HEK293T (cell line): Measurements from ENCODE around the gene UTP4.

ENCODE experiments used
- CTCF ChIA-PET: fragments of 350-600 bp; formaldehyde crosslinking; extraction: SDS; loops from one replicate; lab custom pipeline; 2021; ENCODE audit warnings: antibody characterized with exemption, inconsistent platforms; lab: Yijun Ruan, JAX
- POLR2A ChIA-PET: fragments of 350-600 bp; formaldehyde crosslinking; extraction: SDS; loops from one replicate; lab custom pipeline; 2020; ENCODE audit warnings: antibody characterized with exemption, inconsistent platforms; lab: Yijun Ruan, JAX
- DNase-seq: peaks from one replicate; pipeline ENCODE4 v3.0.0; 2012; ENCODE audit warnings: mixed read lengths; ENCODE audit errors: extremely low spot score
- ARNT ChIP-seq: fragments of 450-650 bp; IDR thresholded peaks from 2 replicates; pipeline ENCODE4 v1.6.1; 2017; ENCODE audit warnings: mild to moderate bottlenecking
- BHLHE40 ChIP-seq: fragments of 450-650 bp; IDR thresholded peaks from 2 replicates; pipeline ENCODE4 v1.6.1; 2016; ENCODE audit warnings: mild to moderate bottlenecking, moderate library complexity, borderline replicate concordance
- CTBP1 ChIP-seq: fragments of 450-650 bp; IDR thresholded peaks from 2 replicates; pipeline ENCODE4 v1.6.1; 2016; ENCODE audit warnings: borderline replicate concordance
- ELF4 ChIP-seq: fragments of 450-650 bp; IDR thresholded peaks from 2 replicates; pipeline ENCODE4 v1.6.1; 2017; ENCODE audit warnings: antibody characterized with exemption
- FOXA1 ChIP-seq: fragments of 450-650 bp; IDR thresholded peaks from 2 replicates; pipeline ENCODE4 v1.6.1; 2016; ENCODE audit warnings: mild to moderate bottlenecking
- FOXK2 ChIP-seq: fragments of 450-650 bp; IDR thresholded peaks from 2 replicates; pipeline ENCODE4 v1.6.1; 2016; ENCODE audit warnings: mild to moderate bottlenecking
- FOXM1 ChIP-seq: fragments of 450-650 bp; IDR thresholded peaks from 2 replicates; pipeline ENCODE4 v1.6.1; 2017; ENCODE audit warnings: mild to moderate bottlenecking, borderline replicate concordance
- HDGF ChIP-seq: fragments of 450-650 bp; IDR thresholded peaks from 2 replicates; pipeline ENCODE4 v1.6.1; 2017; ENCODE audit warnings: antibody characterized with exemption, borderline replicate concordance
- L3MBTL2 ChIP-seq: fragments of 450-650 bp; conservative IDR thresholded peaks from 2 replicates; pipeline ENCODE4 v1.6.1; 2016; ENCODE audit warnings: mild to moderate bottlenecking
- LEF1 ChIP-seq: fragments of 450-650 bp; IDR thresholded peaks from 2 replicates; pipeline ENCODE4 v1.6.1; 2017; ENCODE audit warnings: mild to moderate bottlenecking, borderline replicate concordance
- NFRKB ChIP-seq: fragments of 450-650 bp; IDR thresholded peaks from 2 replicates; pipeline ENCODE4 v1.6.1; 2016; ENCODE audit warnings: mild to moderate bottlenecking, moderate library complexity
- SP1 ChIP-seq: fragments of 450-650 bp; IDR thresholded peaks from 2 replicates; pipeline ENCODE4 v1.6.1; 2017
- SUZ12 ChIP-seq: fragments of 450-650 bp; IDR thresholded peaks from 2 replicates; pipeline ENCODE4 v1.6.1; 2016; ENCODE audit warnings: mild to moderate bottlenecking
- TARDBP ChIP-seq: fragments of 450-650 bp; IDR thresholded peaks from 2 replicates; pipeline ENCODE4 v1.6.1; 2016
- ZNF384 ChIP-seq: fragments of 450-650 bp; IDR thresholded peaks from 2 replicates; pipeline ENCODE4 v1.6.1; 2016
- TF ChIP-seq, protein P1 (sequence below): fragments of 450-650 bp; IDR thresholded peaks from 2 replicates; pipeline ENCODE4 v1.6.1; 2016

Gene UTP4

GRCh38 chr16:69195369-69196029 lies 63.0 kb downstream of the UTP4 start:
- no peak for TF ChIP-seq CTBP1
- TF ChIP-seq FOXM1, result no peak
- TF ChIP-seq LEF1, result no peak
- no peak for DNase-seq
- ChIA-PET POLR2A (interaction anchor here (1.4 kb wide), 1 partner anchor 9 kb away, joined by 4 read pairs; the partner anchor contains the start of gene SNTB2), CTCF (no interaction called here)

DNA sequence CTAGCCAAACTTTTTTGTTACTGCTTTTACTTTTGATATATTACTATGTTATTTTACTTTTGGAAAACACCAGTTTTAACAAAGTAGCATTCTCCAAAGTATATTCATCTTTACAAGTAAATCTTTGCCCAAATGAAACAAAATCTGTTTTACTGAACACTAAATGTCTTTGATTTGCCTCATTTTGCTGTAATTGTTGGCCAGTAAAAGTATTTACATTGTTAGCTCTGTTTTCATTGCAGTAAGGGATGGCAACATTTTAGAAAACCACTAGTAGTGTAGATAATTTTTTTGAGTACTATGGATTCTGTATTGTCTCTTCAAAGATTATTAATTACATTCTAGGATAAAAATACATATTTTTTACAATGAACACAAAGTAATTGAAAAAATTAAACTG lies 65.1 kb downstream of the UTP4 start:
- DNase-seq, result no peak
- TF ChIP-seq CTBP1 (no peak), FOXA1 (no peak), BHLHE40 (no peak), FOXK2 (no peak), L3MBTL2 (no peak), HDGF (no peak), ARNT (no peak), FOXM1 (no peak), ELF4 (no peak), SUZ12 (no peak), SP1 (no peak)
- TF ChIP-seq, protein P1, sequence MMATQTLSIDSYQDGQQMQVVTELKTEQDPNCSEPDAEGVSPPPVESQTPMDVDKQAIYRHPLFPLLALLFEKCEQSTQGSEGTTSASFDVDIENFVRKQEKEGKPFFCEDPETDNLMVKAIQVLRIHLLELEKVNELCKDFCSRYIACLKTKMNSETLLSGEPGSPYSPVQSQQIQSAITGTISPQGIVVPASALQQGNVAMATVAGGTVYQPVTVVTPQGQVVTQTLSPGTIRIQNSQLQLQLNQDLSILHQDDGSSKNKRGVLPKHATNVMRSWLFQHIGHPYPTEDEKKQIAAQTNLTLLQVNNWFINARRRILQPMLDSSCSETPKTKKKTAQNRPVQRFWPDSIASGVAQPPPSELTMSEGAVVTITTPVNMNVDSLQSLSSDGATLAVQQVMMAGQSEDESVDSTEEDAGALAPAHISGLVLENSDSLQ, result no peak
- CTCF ChIA-PET, result no interaction called here
- POLR2A ChIA-PET, result no interaction called here

- POLR2A ChIA-PET, result no interaction called here
- no peak for DNase-seq
- CTCF ChIA-PET, result interaction anchor here (0.6 kb wide), 1 partner anchor 447 kb away, joined by 7 read pairs; no protein-coding TSS in a partner anchor
- TF ChIP-seq, protein P1, result no peak
- TF ChIP-seq L3MBTL2, result no peak
- TF ChIP-seq ELF4, result no peak
- 0 out of 2 replicates have a peak, but pooled peaks have one; percentile 32 for TF ChIP-seq ZNF384
Measured at GRCh38 chr16:69199382-69199781, 66.9 kb downstream of the UTP4 start.

- ChIA-PET CTCF (no interaction called here), POLR2A (no interaction called here)
- DNase-seq, result no peak
- TF ChIP-seq HDGF, result no peak
- TF ChIP-seq ARNT, result no peak
- no peak for TF ChIP-seq ZNF384
- TF ChIP-seq NFRKB, result no peak
- TF ChIP-seq ELF4, result no peak
- no peak for TF ChIP-seq FOXK2
- no peak for TF ChIP-seq TARDBP
- TF ChIP-seq FOXM1, result no peak
- TF ChIP-seq BHLHE40, result no peak
- no peak for TF ChIP-seq FOXA1
- TF ChIP-seq CTBP1, result no peak
- no peak for TF ChIP-seq SUZ12
- TF ChIP-seq L3MBTL2, result no peak
- TF ChIP-seq, protein P1, result no peak
Measured at GRCh38 chr16:69201291-69201690, 68.8 kb downstream of the UTP4 start.

DNA sequence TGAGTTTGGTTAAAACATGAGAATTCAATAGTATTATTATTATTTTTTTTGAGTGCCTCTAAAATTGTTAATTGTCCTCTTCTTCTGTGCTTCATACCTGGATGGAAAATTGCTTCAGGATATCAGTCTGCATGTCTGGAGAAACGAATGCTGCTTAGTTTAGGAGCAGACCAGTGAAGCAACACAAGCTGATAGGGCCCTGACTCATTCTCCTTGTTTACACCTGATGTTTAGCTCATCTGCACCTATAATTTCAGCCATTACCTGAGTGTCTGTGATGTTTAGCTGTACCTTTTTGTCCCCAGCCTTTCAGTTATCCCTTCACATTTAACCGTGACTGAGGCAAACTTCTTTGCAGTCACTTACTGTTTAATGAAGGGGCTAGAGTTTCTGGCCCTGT lies 69.3 kb downstream of the UTP4 start:
- no peak for DNase-seq
- POLR2A ChIA-PET, result no interaction called here

GRCh38 chr16:69204172-69204571 lies 71.7 kb downstream of the UTP4 start:
- DNase-seq, result no peak
- CTCF ChIA-PET, result interaction anchor here (0.7 kb wide), 1 partner anchor 348 kb away, joined by 4 read pairs; no protein-coding TSS in a partner anchor
- TF ChIP-seq LEF1, result no peak
- POLR2A ChIA-PET, result interaction anchor here (0.6 kb wide), 1 partner anchor 293 kb away, joined by 3 read pairs; no protein-coding TSS in a partner anchor

More for the DNA sequence above, 69.3 kb downstream of the UTP4 start:
- TF ChIP-seq L3MBTL2 (no peak), SP1 (no peak), FOXM1 (no peak), FOXK2 (no peak)
- CTCF ChIA-PET, result no interaction called here

DNA sequence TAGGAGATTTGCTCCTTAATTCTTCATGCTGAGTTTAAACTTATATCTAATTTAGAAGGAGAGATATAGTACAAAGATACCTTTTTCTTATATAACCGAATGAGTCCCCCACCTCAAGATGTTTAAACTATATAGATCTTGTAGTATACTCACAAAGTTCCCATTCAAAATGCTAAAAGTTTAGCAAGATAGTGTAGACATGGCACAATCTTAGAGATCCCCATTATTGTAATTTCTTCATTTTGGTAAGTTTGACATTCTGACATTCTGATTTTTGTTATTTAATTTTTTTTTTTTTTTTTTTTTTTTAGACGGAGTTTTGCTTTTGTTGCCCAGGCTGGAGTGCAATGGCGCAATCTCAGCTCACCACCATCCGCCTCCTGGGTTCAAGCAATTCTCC lies 77.3 kb downstream of the UTP4 start:
- TF ChIP-seq FOXA1 (no peak), ARNT (no peak), CTBP1 (no peak), ELF4 (no peak), TARDBP (no peak), L3MBTL2 (no peak), NFRKB (no peak), SP1 (no peak), SUZ12 (no peak), ZNF384 (no peak), BHLHE40 (no peak), FOXM1 (no peak), HDGF (no peak), LEF1 (no peak)
- ChIA-PET CTCF (interaction anchor here (0.6 kb wide), 1 partner anchor 1115 kb away, joined by 4 read pairs; no protein-coding TSS in a partner anchor), POLR2A (no interaction called here)
- DNase-seq, result no peak
